GM13976 (cell line): ENCODE data around the gene USP37.

Experiments used
- DNase-seq: peaks from one replicate; pipeline ENCODE4 v3.0.0; 2012; ENCODE audit warnings: low spot score
- CTCF ChIP-seq: IDR thresholded peaks from 2 replicates; pipeline ENCODE4 v1.5.1; 2012; ENCODE audit warnings: borderline replicate concordance, mild to moderate bottlenecking; ENCODE audit not compliant: insufficient read depth; ENCODE audit errors: extremely low read depth, missing control alignments, control extremely low read depth
- in situ Hi-C: fragments of 300-500 bp; cut with MboI; formaldehyde crosslinking; loops from one replicate; pipeline ENCODE4 v1.12.0; 2022; ENCODE audit warnings: low sequenced_read_pairs, mixed read lengths, inconsistent platforms; ENCODE audit not compliant: unreplicated experiment

Gene USP37

GRCh38 chr2:218430721-218431120 is 137.4 kb downstream of the USP37 start:
- no peak for DNase-seq
- in situ Hi-C loops, result no loop called here
- no peak for TF ChIP-seq CTCF

- TF ChIP-seq CTCF, result no peak
Observed at GRCh38 chr2:218429911-218430692, 138.0 kb downstream of the USP37 start.

GRCh38 chr2:218428846-218429558 is 139.1 kb downstream of the USP37 start:
- TF ChIP-seq CTCF, result no peak
- in situ Hi-C loops, result no loop called here
- DNase-seq, result peak; percentile 21

More at GRCh38 chr2:218429911-218430692, 138.0 kb downstream of the USP37 start:
- in situ Hi-C loops, result no loop called here
- peak; percentile 28 for DNase-seq

GRCh38 chr2:218427741-218428140 is 140.4 kb downstream of the USP37 start:
- in situ Hi-C loops, result no loop called here
- no peak for TF ChIP-seq CTCF
- DNase-seq, result no peak

- in situ Hi-C loops, result no loop called here
- TF ChIP-seq CTCF, result no peak
Observed at GRCh38 chr2:218425531-218425930, 142.6 kb downstream of the USP37 start.

GRCh38 chr2:218423584-218423983 is 144.6 kb downstream of the USP37 start:
- DNase-seq, result no peak
- in situ Hi-C loops, result loop anchor here (25.0 kb wide), 2 partner anchors 214 to 414 kb away; partner anchors contain the start of gene PRKAG3
- no peak for TF ChIP-seq CTCF

More at GRCh38 chr2:218425531-218425930, 142.6 kb downstream of the USP37 start:
- no peak for DNase-seq
